ENCODE data around the gene LCORL.

DNA sequence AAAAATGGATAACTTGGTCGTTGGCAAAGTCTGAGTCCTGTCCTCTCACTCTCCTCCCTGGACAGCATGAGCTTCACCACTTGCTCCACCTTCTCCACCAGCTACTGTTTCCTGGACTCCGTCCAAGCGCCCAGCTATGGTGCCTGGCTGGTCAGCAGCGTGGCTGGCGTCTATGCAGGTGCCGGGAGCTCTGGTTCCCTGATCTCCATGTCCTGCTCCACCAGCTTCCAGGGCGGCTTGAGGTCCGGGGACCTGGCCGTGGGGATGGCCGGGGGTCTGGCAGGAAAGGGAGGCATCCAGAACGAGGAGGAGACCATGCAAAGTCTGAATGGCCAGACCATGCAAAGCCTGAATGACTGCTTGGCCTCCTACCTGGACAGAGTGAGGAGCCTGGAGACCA lies 109.9 kb downstream of the LCORL start:
- TF ChIP-seq POLR2AphosphoS5 (IDR thresholded peaks at IDR 0.05; ENCODE audit: insufficient read depth, low read depth, low read length) (no peak), EZH2 (IDR thresholded peaks at IDR 0.05; ENCODE audit: borderline replicate concordance, low read depth, low read length, severe bottlenecking) (no peak), POLR2A (IDR thresholded peaks at IDR 0.05; ENCODE audit: low read depth, low read length) (no peak), JUN (IDR thresholded peaks at IDR 0.05; ENCODE audit: borderline replicate concordance, insufficient read depth, insufficient read length, low read depth) (no peak)
- TF ChIP-seq, protein P1, sequence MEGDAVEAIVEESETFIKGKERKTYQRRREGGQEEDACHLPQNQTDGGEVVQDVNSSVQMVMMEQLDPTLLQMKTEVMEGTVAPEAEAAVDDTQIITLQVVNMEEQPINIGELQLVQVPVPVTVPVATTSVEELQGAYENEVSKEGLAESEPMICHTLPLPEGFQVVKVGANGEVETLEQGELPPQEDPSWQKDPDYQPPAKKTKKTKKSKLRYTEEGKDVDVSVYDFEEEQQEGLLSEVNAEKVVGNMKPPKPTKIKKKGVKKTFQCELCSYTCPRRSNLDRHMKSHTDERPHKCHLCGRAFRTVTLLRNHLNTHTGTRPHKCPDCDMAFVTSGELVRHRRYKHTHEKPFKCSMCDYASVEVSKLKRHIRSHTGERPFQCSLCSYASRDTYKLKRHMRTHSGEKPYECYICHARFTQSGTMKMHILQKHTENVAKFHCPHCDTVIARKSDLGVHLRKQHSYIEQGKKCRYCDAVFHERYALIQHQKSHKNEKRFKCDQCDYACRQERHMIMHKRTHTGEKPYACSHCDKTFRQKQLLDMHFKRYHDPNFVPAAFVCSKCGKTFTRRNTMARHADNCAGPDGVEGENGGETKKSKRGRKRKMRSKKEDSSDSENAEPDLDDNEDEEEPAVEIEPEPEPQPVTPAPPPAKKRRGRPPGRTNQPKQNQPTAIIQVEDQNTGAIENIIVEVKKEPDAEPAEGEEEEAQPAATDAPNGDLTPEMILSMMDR (IDR thresholded peaks at IDR 0.05; ENCODE audit: extremely low read depth in 1 of 2, insufficient read depth in 1 of 2, low read depth in 1 of 2, low read length in 2 of 2) = no peak
- TF ChIP-seq, protein P2, sequence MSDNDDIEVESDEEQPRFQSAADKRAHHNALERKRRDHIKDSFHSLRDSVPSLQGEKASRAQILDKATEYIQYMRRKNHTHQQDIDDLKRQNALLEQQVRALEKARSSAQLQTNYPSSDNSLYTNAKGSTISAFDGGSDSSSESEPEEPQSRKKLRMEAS (IDR thresholded peaks at IDR 0.05; ENCODE audit: insufficient read depth, insufficient read length) = no peak

All from endothelial cell of umbilical vein (primary cell).